Keratinocyte (primary cell): ENCODE measurements around the gene DLAT. TPM values are rescaled to one million over a fixed set of nuclear protein-coding genes. Genes with fewer than 3 reads are reported as not detected.

Experiments used
- DNase-seq: peaks from one replicate; pipeline ENCODE4 v3.0.0-alpha.2; 2011; ENCODE audit warnings: low read depth, missing footprints, low spot score
- FAIRE-seq: peaks from 2 replicates; lab custom pipeline; 2011; peaks lifted over from hg19 to GRCh38; lab: Jason Lieb, UNC
- H2AFZ ChIP-seq: 2 replicates; pipeline ENCODE4 v1.6.0; 2012; ENCODE audit warnings: low read length, control low read depth, inconsistent platforms; ENCODE audit not compliant: control insufficient read depth
- H3K27ac ChIP-seq: 2 replicates; pipeline ENCODE4 v1.5.1; 2011; ENCODE audit warnings: low read length; ENCODE audit not compliant: control insufficient read depth, insufficient read depth
- H3K27me3 ChIP-seq: 3 replicates; pipeline ENCODE4 v1.6.0; 2011; ENCODE audit warnings: low read length; ENCODE audit not compliant: control insufficient read depth, insufficient read depth; ENCODE audit errors: extremely low read depth
- H3K36me3 ChIP-seq, 2 experiments: 2 replicates in 1 of 2; 3 replicates in 1 of 2; pipeline ENCODE4 v1.5.1; 2011; ENCODE audit warnings: low read length in 2 of 2, mild to moderate bottlenecking in 1 of 2; ENCODE audit not compliant: control insufficient read depth in 2 of 2, insufficient read depth in 2 of 2; ENCODE audit errors: extremely low read depth in 1 of 2
- H3K4me1 ChIP-seq: 3 replicates; pipeline ENCODE4 v1.5.1; 2011; ENCODE audit warnings: low read length; ENCODE audit not compliant: control insufficient read depth, insufficient read depth; ENCODE audit errors: extremely low read depth
- H3K4me2 ChIP-seq: 3 replicates; pipeline ENCODE4 v1.6.0; 2011; ENCODE audit warnings: low read depth, low read length; ENCODE audit not compliant: control insufficient read depth, insufficient read depth; ENCODE audit errors: extremely low read depth
- H3K4me3 ChIP-seq, 3 experiments: fragments of 200-600 bp in 1 of 3; sonication (generic) in 1 of 3; 2 replicates in 2 of 3; 3 replicates in 1 of 3; pipeline ENCODE4 v1.5.1; 2011 to 2016; ENCODE audit warnings: low read length in 3 of 3, mild to moderate bottlenecking in 3 of 3, control low read depth in 2 of 3, inconsistent platforms in 1 of 3, low read depth in 1 of 3, mixed read lengths in 1 of 3, mixed run types in 1 of 3, moderate library complexity in 1 of 3; ENCODE audit not compliant: control insufficient read depth in 2 of 3, insufficient read depth in 2 of 3; ENCODE audit errors: extremely low read depth in 1 of 3
- H3K79me2 ChIP-seq: 2 replicates; pipeline ENCODE4 v1.6.0; 2012; ENCODE audit warnings: low read length; ENCODE audit not compliant: control insufficient read depth, insufficient read depth
- H3K9ac ChIP-seq: 3 replicates; pipeline ENCODE4 v1.6.0; 2011; ENCODE audit warnings: low read length; ENCODE audit not compliant: control insufficient read depth, insufficient read depth; ENCODE audit errors: extremely low read depth
- H3K9me1 ChIP-seq: 3 replicates; pipeline ENCODE4 v1.6.0; 2011; ENCODE audit warnings: low read length; ENCODE audit not compliant: control insufficient read depth, insufficient read depth; ENCODE audit errors: extremely low read depth
- H3K9me3 ChIP-seq: 2 replicates; pipeline ENCODE4 v1.5.1; 2012; ENCODE audit warnings: low read depth, low read length; ENCODE audit not compliant: control insufficient read depth
- H4K20me1 ChIP-seq: 3 replicates; pipeline ENCODE4 v1.6.0; 2011; ENCODE audit warnings: low read length; ENCODE audit not compliant: control insufficient read depth, insufficient read depth; ENCODE audit errors: extremely low read depth
- CTCF ChIP-seq, 3 experiments: IDR thresholded peaks in 1 of 3; conservative IDR thresholded peaks in 1 of 3; optimal IDR thresholded peaks in 1 of 3; 2 replicates in 2 of 3; 3 replicates in 1 of 3; pipeline versions ENCODE3 to v1.5.1; 2011; ENCODE audit warnings: low read length in 3 of 3, mild to moderate bottlenecking in 3 of 3, moderate library complexity in 2 of 3, control low read depth in 1 of 3, inconsistent platforms in 1 of 3; ENCODE audit not compliant: insufficient read depth in 2 of 3; ENCODE audit errors: extremely low read depth in 1 of 3
- EZH2 ChIP-seq: IDR thresholded peaks from one replicate; pipeline ENCODE4 v1.6.1; 2012; ENCODE audit warnings: inconsistent platforms, mild to moderate bottlenecking, low read length, moderate library complexity
- dilution Hi-C: fragments of 300-500 bp; cut with MboI; formaldehyde crosslinking; loops from one replicate; pipeline ENCODE4 v1.7.0; 2020; ENCODE audit warnings: low sequenced_read_pairs; ENCODE audit not compliant: extremely low pct_ligation_motif_present
- polyA plus RNA-seq, 5 experiments: library from polyadenylated mRNA; depleted of rRNA in 3 of 5; stranded (reverse) in 3 of 5; stranded (forward) in 1 of 5; unstranded in 1 of 5; fragments of >200 nt; gene quantifications; 1 replicate in 1 of 5; 2 replicates in 3 of 5; 3 replicates in 1 of 5; pipeline versions ENCODE4 v1.2.1 to v1.2.3, GENCODE V29; 2011 to 2012; ENCODE audit warnings: missing spikeins in 2 of 5, low read depth in 1 of 5, low replicate concordance in 1 of 5

Gene DLAT
- polyA plus RNA-seq, 1 donor (not counting 4 experiments of a cell fraction or from before 2014, with no cell fraction given): 41.9 TPM

- Histone ChIP-seq H3K79me2 (no peaks in the 10 kb centered on the region), H3K9me1 (no peaks in the 10 kb centered on the region), H3K27ac (peak overlapping the region; percentile 47), H3K4me3 (no peak overlapping the region), H3K36me3 (peaks cover 0 to 12% of the 10 kb centered on the region in 2 experiments), H2AFZ (peak overlapping the region; percentile 47), H3K27me3 (no peaks in the 10 kb centered on the region), H3K4me1 (peaks cover 25% of the 10 kb centered on the region), H4K20me1 (no peaks in the 10 kb centered on the region), H3K9me3 (no peaks in the 10 kb centered on the region), H3K4me2 (peak overlapping the region; percentile 58), H3K9ac (peak overlapping the region; percentile 40)
- FAIRE-seq: no peak
- dilution Hi-C loops: no loop called here
- DNase-seq: no peak
- TF ChIP-seq CTCF (optimal IDR thresholded peaks at IDR 0.05 in 1 of 3, IDR thresholded peaks at IDR 0.05 in 1 of 3, conservative IDR thresholded peaks at IDR 0.05 in 1 of 3; ENCODE audit: extremely low read depth in 1 of 3, insufficient read depth in 2 of 3, low read length in 3 of 3) (no peak), EZH2 (no peak)
Observed at GRCh38 chr11:111982541-111983186, 42.5 kb upstream of the DLAT start.

- Histone ChIP-seq H3K4me3 (no peak overlapping the region), H3K36me3 (peaks cover 0 to 13% of the 10 kb centered on the region in 2 experiments), H3K9me1 (no peaks in the 10 kb centered on the region), H3K9ac (peak overlapping the region; percentile 40), H3K27ac (peak overlapping the region; percentile 47), H4K20me1 (no peaks in the 10 kb centered on the region), H3K79me2 (no peaks in the 10 kb centered on the region), H3K9me3 (no peaks in the 10 kb centered on the region), H3K27me3 (no peaks in the 10 kb centered on the region), H3K4me2 (peak overlapping the region; percentile 58), H2AFZ (peak overlapping the region; percentile 47), H3K4me1 (peaks cover 18% of the 10 kb centered on the region)
- dilution Hi-C loops: no loop called here
- FAIRE-seq: peak; percentile 57
- DNase-seq: no peak
- TF ChIP-seq CTCF (optimal IDR thresholded peaks at IDR 0.05 in 1 of 3, IDR thresholded peaks at IDR 0.05 in 1 of 3, conservative IDR thresholded peaks at IDR 0.05 in 1 of 3; ENCODE audit: extremely low read depth in 1 of 3, insufficient read depth in 2 of 3, low read length in 3 of 3): peak in 1 of 3 experiments; percentile 29
- TF ChIP-seq EZH2: no peak
Observed at GRCh38 chr11:111983187-111983986, 41.8 kb upstream of the DLAT start.
